Vagina (tissue), 2 donors: ENCODE data around the gene ZBTB21.

Source experiments
- CTCF ChIP-seq, 3 experiments: fragments of 450-650 bp in 2 of 3; fragments of 200-600 bp in 1 of 3; sonication (generic) in 1 of 3; IDR thresholded peaks; one replicate each; pipeline ENCODE4 v1.5.1; 2017 to 2019; ENCODE audit warnings: antibody characterized with exemption in 3 of 3, mild to moderate bottlenecking in 2 of 3, moderate library complexity in 2 of 3
- POLR2A ChIP-seq, 2 donors: fragments of 450-650 bp; IDR thresholded peaks; one replicate each; pipeline ENCODE4 v1.6.1; 2017; ENCODE audit warnings: antibody characterized with exemption in 2 of 2, mild to moderate bottlenecking in 2 of 2, moderate library complexity in 2 of 2

DNA sequence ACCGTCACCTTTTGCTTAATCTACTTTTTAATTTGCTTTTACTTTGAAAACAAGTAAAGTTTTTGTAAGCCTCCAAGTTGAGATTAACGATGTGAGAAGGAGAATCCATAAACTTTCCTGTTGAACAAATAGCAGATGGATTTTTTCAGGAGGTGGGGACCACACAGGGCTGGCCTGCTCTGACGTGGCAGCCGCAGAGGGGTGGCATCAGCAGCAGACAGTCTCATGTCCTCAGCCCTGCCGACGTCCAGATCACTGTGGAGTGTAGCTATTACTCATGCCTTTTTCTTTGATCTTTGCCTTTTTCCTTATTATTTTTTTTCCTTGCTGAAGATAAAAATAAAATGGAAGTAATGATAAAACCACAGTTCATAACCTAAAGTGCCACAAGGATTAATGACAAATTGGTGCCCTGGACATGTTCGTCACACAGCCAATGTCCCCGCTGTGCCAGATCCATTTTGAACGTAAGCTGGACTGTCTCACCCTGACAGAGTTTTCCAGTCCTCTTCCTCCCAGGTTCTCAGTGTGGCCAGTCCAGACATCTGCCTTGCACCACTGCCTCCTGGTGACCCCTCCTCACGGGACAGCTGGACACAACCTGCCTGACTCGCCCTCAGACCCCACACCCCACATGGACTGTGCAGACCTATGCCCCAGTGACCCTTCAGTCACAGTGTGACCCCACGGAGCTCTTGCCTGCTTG is 15.4 kb upstream of the ZBTB21 start:
- TF ChIP-seq CTCF (IDR thresholded peaks at IDR 0.05) (no peak), POLR2A (IDR thresholded peaks at IDR 0.05) (no peak)
